OCI-LY1 (cell line): ENCODE results near the gene USP6NL.

ENCODE experiments used
- CTCF ChIP-seq: fragments of 200-600 bp; sonication (generic), shearing (Covaris generic); IDR thresholded peaks from 2 replicates; pipeline ENCODE4 v1.5.1; 2017; ENCODE audit warnings: mild to moderate bottlenecking, antibody characterized with exemption, low read length, moderate library complexity, mixed read lengths
- EZH2 ChIP-seq: fragments of 200-600 bp; sonication (generic), shearing (Covaris generic); IDR thresholded peaks from 2 replicates; pipeline ENCODE4 v1.8.0; 2017; ENCODE audit warnings: borderline replicate concordance, mixed run types, mild to moderate bottlenecking, antibody characterized with exemption, low read length, moderate library complexity, mixed read lengths

GRCh38 chr10:11424456-11425295 is 186.8 kb downstream of the USP6NL start:
- TF ChIP-seq CTCF (peak; percentile 72), EZH2 (no peak)
